ENCODE data around the gene APOE.

Gene APOE

DNA sequence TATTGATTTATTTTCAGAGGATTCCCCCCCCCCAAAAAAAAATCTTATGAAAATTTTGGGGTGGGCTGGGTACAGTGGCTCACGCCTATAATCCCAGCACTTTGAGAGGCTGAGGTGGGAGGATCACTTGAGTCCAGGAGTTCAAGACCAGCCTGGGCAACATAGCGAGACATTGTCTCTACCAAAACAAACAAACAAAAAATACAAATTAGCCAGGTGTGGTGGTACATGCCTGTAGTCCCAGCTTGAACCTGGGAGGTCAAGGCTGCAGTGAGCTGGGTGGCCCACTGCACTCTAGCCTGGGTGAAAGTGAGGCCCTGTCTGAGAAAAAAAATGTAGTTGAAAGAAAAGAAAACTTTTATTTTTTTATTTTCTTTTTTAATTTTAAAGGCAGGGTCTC lies 41.6 kb upstream of the APOE start:
- H3K36me3 ChIP-seq (replicated peaks; ENCODE audit: low read depth, low read length): no peaks in the 10 kb centered on the region
- no peak overlapping the region for H3K27ac ChIP-seq (ENCODE audit: low read length)
- H3K4me2 ChIP-seq (ENCODE audit: low read length): no peak overlapping the region
- H3K9me3 ChIP-seq (ENCODE audit: insufficient read depth, low read length): no peaks in the 10 kb centered on the region
- H3K4me3 ChIP-seq (ENCODE audit: low read length): no peak overlapping the region
- no peak for TF ChIP-seq EZH2phosphoT487 (IDR thresholded peaks at IDR 0.05; ENCODE audit: low read depth)
- no peaks in the 10 kb centered on the region for H3K4me1 ChIP-seq (ENCODE audit: low read length)
- no peaks in the 10 kb centered on the region for H3K79me2 ChIP-seq (ENCODE audit: low read length)
- H2AFZ ChIP-seq (ENCODE audit: low read depth, low read length): no peak overlapping the region
- H4K20me1 ChIP-seq (ENCODE audit: insufficient read depth, low read length): no peaks in the 10 kb centered on the region
- H3K9ac ChIP-seq (ENCODE audit: low read length): no peak overlapping the region
- H3K27me3 ChIP-seq (ENCODE audit: low read depth, low read length): peaks cover 7% of the 10 kb centered on the region; the same call in 1 of the 2 replicates

DNA sequence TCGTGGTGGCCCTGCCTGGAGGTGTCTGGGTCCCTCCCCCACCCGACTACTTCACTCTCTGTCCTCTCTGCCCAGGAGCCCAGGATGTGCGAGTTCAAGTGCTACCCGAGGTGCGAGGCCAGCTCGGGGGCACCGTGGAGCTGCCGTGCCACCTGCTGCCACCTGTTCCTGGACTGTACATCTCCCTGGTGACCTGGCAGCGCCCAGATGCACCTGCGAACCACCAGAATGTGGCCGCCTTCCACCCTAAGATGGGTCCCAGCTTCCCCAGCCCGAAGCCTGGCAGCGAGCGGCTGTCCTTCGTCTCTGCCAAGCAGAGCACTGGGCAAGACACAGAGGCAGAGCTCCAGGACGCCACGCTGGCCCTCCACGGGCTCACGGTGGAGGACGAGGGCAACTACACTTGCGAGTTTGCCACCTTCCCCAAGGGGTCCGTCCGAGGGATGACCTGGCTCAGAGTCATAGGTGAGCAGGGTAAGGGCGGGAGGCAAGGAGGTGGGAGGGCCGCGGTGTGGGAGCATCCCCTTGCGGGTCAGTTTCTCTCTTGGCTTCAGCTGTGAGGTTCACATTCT lies 40.3 kb upstream of the APOE start:
- no peaks in the 10 kb centered on the region for H3K36me3 ChIP-seq (replicated peaks; ENCODE audit: low read depth, low read length)
- no peak overlapping the region for H3K4me2 ChIP-seq (ENCODE audit: low read length)
- TF ChIP-seq, protein P1, sequence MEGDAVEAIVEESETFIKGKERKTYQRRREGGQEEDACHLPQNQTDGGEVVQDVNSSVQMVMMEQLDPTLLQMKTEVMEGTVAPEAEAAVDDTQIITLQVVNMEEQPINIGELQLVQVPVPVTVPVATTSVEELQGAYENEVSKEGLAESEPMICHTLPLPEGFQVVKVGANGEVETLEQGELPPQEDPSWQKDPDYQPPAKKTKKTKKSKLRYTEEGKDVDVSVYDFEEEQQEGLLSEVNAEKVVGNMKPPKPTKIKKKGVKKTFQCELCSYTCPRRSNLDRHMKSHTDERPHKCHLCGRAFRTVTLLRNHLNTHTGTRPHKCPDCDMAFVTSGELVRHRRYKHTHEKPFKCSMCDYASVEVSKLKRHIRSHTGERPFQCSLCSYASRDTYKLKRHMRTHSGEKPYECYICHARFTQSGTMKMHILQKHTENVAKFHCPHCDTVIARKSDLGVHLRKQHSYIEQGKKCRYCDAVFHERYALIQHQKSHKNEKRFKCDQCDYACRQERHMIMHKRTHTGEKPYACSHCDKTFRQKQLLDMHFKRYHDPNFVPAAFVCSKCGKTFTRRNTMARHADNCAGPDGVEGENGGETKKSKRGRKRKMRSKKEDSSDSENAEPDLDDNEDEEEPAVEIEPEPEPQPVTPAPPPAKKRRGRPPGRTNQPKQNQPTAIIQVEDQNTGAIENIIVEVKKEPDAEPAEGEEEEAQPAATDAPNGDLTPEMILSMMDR (IDR thresholded peaks at IDR 0.05; ENCODE audit: low read depth, low read length): no peak
- TF ChIP-seq EZH2phosphoT487 (IDR thresholded peaks at IDR 0.05; ENCODE audit: low read depth): no peak
- H3K27me3 ChIP-seq (ENCODE audit: low read depth, low read length): peaks cover 7% of the 10 kb centered on the region; the same call in 1 of the 2 replicates
- no peak overlapping the region for H2AFZ ChIP-seq (ENCODE audit: low read depth, low read length)
- no peaks in the 10 kb centered on the region for H3K9me3 ChIP-seq (ENCODE audit: insufficient read depth, low read length)
- no peak overlapping the region for H3K27ac ChIP-seq (ENCODE audit: low read length)
- H3K4me1 ChIP-seq (ENCODE audit: low read length): no peaks in the 10 kb centered on the region
- H3K4me3 ChIP-seq (ENCODE audit: low read length): no peak overlapping the region
- H3K9ac ChIP-seq (ENCODE audit: low read length): no peak overlapping the region
- H3K79me2 ChIP-seq (ENCODE audit: low read length): no peaks in the 10 kb centered on the region
- no peaks in the 10 kb centered on the region for H4K20me1 ChIP-seq (ENCODE audit: insufficient read depth, low read length)

DNA sequence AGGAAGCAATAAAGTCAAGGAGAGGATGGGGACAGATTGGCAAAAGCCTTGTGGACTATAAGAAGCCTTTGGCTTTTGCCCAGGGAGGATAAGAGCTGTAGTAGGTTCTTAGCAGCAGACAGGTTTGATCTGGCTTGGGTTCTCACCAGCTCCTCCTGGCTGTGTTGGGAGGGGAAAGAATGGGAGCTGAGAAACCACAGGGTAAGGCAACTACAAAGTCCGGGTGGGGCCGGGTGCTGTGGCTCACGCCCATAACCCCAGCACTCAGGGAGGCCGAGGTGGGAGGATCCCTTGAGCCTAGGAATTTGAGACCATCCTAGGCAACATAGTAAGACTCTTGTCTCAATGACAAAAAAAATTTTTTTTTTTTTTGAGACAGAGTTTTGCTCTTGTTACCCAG lies 38.9 kb upstream of the APOE start:
- H2AFZ ChIP-seq (ENCODE audit: low read depth, low read length): no peak overlapping the region
- TF ChIP-seq, protein P1 (IDR thresholded peaks at IDR 0.05; ENCODE audit: low read depth, low read length): no peak
- no peak for TF ChIP-seq EZH2phosphoT487 (IDR thresholded peaks at IDR 0.05; ENCODE audit: low read depth)
- H3K4me1 ChIP-seq (ENCODE audit: low read length): no peaks in the 10 kb centered on the region
- no peaks in the 10 kb centered on the region for H3K36me3 ChIP-seq (replicated peaks; ENCODE audit: low read depth, low read length)
- H3K4me2 ChIP-seq (ENCODE audit: low read length): no peak overlapping the region
- no peak overlapping the region for H3K27ac ChIP-seq (ENCODE audit: low read length)
- no peak overlapping the region for H3K4me3 ChIP-seq (ENCODE audit: low read length)
- no peaks in the 10 kb centered on the region for H3K79me2 ChIP-seq (ENCODE audit: low read length)
- no peak overlapping the region for H3K9ac ChIP-seq (ENCODE audit: low read length)
- H3K9me3 ChIP-seq (ENCODE audit: insufficient read depth, low read length): no peaks in the 10 kb centered on the region
- no peaks in the 10 kb centered on the region for H4K20me1 ChIP-seq (ENCODE audit: insufficient read depth, low read length)
- no peaks in the 10 kb centered on the region; the same call in none of the 2 replicates for H3K27me3 ChIP-seq (ENCODE audit: low read depth, low read length)

DNA sequence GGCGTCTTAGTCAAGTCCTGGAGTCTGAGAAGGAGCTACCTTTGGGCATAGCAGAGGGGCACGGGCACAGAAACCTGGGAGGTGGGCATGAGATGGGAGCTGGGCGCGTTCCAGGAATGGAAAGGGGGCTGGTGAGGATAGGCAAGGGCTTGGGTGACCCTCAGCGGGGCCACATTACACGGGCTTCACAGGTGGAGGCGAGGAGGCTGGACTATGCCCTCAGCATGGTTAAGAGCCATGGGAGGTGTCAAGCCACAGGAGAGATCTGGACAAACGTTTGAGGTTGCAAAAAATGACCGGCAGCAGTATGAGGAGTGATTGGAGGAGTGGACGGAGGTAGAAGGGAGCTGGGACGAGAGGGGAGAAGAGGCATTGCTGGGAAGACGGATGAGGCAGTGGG lies 38.0 kb upstream of the APOE start:
- Histone ChIP-seq H3K27me3 (ENCODE audit: low read depth, low read length) (no peaks in the 10 kb centered on the region; the same call in none of the 2 replicates), H3K4me2 (ENCODE audit: low read length) (no peak overlapping the region), H3K4me3 (ENCODE audit: low read length) (no peak overlapping the region), H3K9me3 (ENCODE audit: insufficient read depth, low read length) (no peaks in the 10 kb centered on the region), H3K36me3 (replicated peaks; ENCODE audit: low read depth, low read length) (no peaks in the 10 kb centered on the region), H3K27ac (ENCODE audit: low read length) (no peak overlapping the region), H4K20me1 (ENCODE audit: insufficient read depth, low read length) (no peaks in the 10 kb centered on the region), H3K79me2 (ENCODE audit: low read length) (no peaks in the 10 kb centered on the region), H3K4me1 (ENCODE audit: low read length) (no peaks in the 10 kb centered on the region), H3K9ac (ENCODE audit: low read length) (no peak overlapping the region), H2AFZ (ENCODE audit: low read depth, low read length) (no peak overlapping the region)
- TF ChIP-seq EZH2phosphoT487 (IDR thresholded peaks at IDR 0.05; ENCODE audit: low read depth): no peak
- TF ChIP-seq, protein P1 (IDR thresholded peaks at IDR 0.05; ENCODE audit: low read depth, low read length): no peak
